OCI-LY1 (cell line): Measurements from ENCODE around the gene NR6A1.

Experiments
- H2AFZ ChIP-seq: fragments of 200-600 bp; sonication (generic), shearing (Covaris generic); 2 replicates; pipeline ENCODE4 v1.6.0; 2014; ENCODE audit warnings: antibody characterized with exemption, mild to moderate bottlenecking, low read length
- H3F3A ChIP-seq: fragments of 200-600 bp; sonication (generic), shearing (Covaris generic); 2 replicates; pipeline ENCODE4 v1.6.0; 2014; ENCODE audit warnings: mild to moderate bottlenecking, antibody characterized with exemption, low read length, moderate library complexity; ENCODE audit not compliant: insufficient read depth
- H3K27ac ChIP-seq: fragments of 200-600 bp; sonication (generic); 2 replicates; pipeline ENCODE4 v1.5.1; 2014; ENCODE audit warnings: low read length, mixed run types, mild to moderate bottlenecking, low read depth; ENCODE audit not compliant: poor library complexity, severe bottlenecking
- H3K27me3 ChIP-seq: fragments of 200-600 bp; sonication (generic); 2 replicates; pipeline ENCODE4 v1.6.0; 2014; ENCODE audit warnings: antibody characterized with exemption, mild to moderate bottlenecking, low read length, moderate library complexity; ENCODE audit not compliant: insufficient read depth
- H3K36me3 ChIP-seq: fragments of 200-600 bp; sonication (generic); 2 replicates; pipeline ENCODE4 v1.6.1; 2014; ENCODE audit warnings: mild to moderate bottlenecking, antibody characterized with exemption, low read length, moderate library complexity, mixed read lengths; ENCODE audit not compliant: insufficient read depth
- H3K4me1 ChIP-seq: fragments of 200-600 bp; sonication (generic); 2 replicates; pipeline ENCODE4 v1.5.1; 2014; ENCODE audit warnings: mild to moderate bottlenecking, low read length, moderate library complexity; ENCODE audit not compliant: insufficient read depth, severe bottlenecking
- H3K4me2 ChIP-seq: fragments of 200-600 bp; sonication (generic), shearing (Covaris generic); 2 replicates; pipeline ENCODE4 v1.6.1; 2014; ENCODE audit warnings: low read length
- H3K4me3 ChIP-seq: fragments of 200-600 bp; sonication (generic); 2 replicates; pipeline ENCODE4 v1.5.1; 2014; ENCODE audit warnings: low read length, low read depth, mild to moderate bottlenecking, mixed read lengths; ENCODE audit not compliant: poor library complexity, severe bottlenecking
- H3K79me2 ChIP-seq: fragments of 200-600 bp; shearing (Covaris generic); 2 replicates; pipeline ENCODE4 v1.6.1; 2016; ENCODE audit warnings: mixed run types, low read length, mixed read lengths; ENCODE audit not compliant: insufficient read depth
- H3K9ac ChIP-seq: fragments of 200-600 bp; sonication (generic), shearing (Covaris generic); 2 replicates; pipeline ENCODE4 v1.6.1; 2014; ENCODE audit warnings: mild to moderate bottlenecking, low read length, mixed read lengths
- H3K9me2 ChIP-seq: fragments of 200-600 bp; sonication (generic), shearing (Covaris generic); 2 replicates; pipeline ENCODE4 v1.6.1; 2014; ENCODE audit warnings: low read depth, mild to moderate bottlenecking, low read length, mixed read lengths
- H3K9me3 ChIP-seq: fragments of 200-600 bp; shearing (Covaris generic); 2 replicates; pipeline ENCODE4 v1.6.1; 2014; ENCODE audit warnings: low read length, mixed read lengths
- H4K20me1 ChIP-seq: fragments of 200-600 bp; sonication (generic), shearing (Covaris generic); 2 replicates; pipeline ENCODE4 v1.6.0; 2016; ENCODE audit warnings: mild to moderate bottlenecking, low read length; ENCODE audit not compliant: insufficient read depth
- EZH2 ChIP-seq: fragments of 200-600 bp; sonication (generic), shearing (Covaris generic); IDR thresholded peaks from 2 replicates; pipeline ENCODE4 v1.8.0; 2017; ENCODE audit warnings: borderline replicate concordance, mixed run types, mild to moderate bottlenecking, antibody characterized with exemption, low read length, moderate library complexity, mixed read lengths
- TF ChIP-seq, protein P1 (sequence below): fragments of 200-600 bp; sonication (generic), shearing (Covaris generic); IDR thresholded peaks from 2 replicates; pipeline ENCODE4 v1.5.1; 2017; ENCODE audit warnings: mild to moderate bottlenecking, antibody characterized with exemption, low read length, moderate library complexity, mixed read lengths

NR6A1 gene

DNA sequence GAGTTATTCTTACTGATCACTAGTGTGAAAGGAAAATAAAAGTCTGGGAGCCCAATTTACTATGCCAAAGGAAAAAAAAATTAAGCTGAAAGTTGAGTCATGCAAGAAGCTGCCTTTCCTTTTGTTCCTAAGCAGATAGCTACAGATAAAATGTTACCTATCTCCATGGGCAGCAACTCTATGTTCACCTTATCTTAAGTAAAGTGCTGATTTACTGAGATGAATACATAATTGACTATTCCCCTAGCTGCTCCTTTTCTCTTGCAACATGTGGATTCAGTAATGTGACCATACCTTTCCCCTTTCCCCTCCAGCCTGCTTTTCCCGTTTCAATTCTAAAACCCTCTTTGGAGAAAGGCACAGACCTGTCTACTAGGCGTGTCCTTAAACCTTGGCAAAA, 201.2 kb downstream of the NR6A1 start:
- Histone ChIP-seq H3K27me3 (no peaks in the 10 kb centered on the region), H3K4me1 (no peaks in the 10 kb centered on the region), H3K4me3 (no peak overlapping the region), H4K20me1 (no peaks in the 10 kb centered on the region), H3F3A (no peaks in the 10 kb centered on the region), H3K9me2 (no peaks in the 10 kb centered on the region), H3K9me3 (no peaks in the 10 kb centered on the region), H3K27ac (no peak overlapping the region), H2AFZ (no peak overlapping the region), H3K4me2 (no peak overlapping the region), H3K79me2 (no peaks in the 10 kb centered on the region), H3K9ac (no peak overlapping the region), H3K36me3 (no peaks in the 10 kb centered on the region)
- TF ChIP-seq, protein P1, sequence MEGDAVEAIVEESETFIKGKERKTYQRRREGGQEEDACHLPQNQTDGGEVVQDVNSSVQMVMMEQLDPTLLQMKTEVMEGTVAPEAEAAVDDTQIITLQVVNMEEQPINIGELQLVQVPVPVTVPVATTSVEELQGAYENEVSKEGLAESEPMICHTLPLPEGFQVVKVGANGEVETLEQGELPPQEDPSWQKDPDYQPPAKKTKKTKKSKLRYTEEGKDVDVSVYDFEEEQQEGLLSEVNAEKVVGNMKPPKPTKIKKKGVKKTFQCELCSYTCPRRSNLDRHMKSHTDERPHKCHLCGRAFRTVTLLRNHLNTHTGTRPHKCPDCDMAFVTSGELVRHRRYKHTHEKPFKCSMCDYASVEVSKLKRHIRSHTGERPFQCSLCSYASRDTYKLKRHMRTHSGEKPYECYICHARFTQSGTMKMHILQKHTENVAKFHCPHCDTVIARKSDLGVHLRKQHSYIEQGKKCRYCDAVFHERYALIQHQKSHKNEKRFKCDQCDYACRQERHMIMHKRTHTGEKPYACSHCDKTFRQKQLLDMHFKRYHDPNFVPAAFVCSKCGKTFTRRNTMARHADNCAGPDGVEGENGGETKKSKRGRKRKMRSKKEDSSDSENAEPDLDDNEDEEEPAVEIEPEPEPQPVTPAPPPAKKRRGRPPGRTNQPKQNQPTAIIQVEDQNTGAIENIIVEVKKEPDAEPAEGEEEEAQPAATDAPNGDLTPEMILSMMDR: no peak
- TF ChIP-seq EZH2: no peak

DNA sequence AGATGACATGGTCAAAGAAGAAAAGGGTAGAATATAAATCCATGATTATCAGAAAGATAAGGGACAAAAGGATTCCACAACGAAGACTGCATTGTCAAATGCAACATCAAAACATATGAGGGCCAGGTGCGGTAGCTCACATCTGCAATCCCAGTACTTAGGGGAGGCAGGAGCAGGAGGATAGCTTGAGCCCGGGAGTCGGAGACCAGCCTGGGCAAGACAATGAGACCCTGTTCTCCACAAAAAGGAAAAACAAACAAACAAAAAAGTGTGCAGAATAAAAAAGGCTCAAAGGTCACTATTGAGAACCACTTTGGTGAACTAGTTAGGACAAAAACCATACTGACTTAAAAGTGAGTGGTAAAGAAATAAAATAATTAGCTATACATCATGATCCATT, 203.7 kb downstream of the NR6A1 start:
- TF ChIP-seq, protein P1: no peak
- no peak for TF ChIP-seq EZH2
- no peaks in the 10 kb centered on the region for H3K79me2 ChIP-seq

GRCh38 chr9:124562328-124562727, 208.8 kb downstream of the NR6A1 start:
- no peaks in the 10 kb centered on the region for H3K27me3 ChIP-seq
- no peaks in the 10 kb centered on the region for H3F3A ChIP-seq
- no peak for TF ChIP-seq EZH2
- TF ChIP-seq, protein P1: no peak
- no peaks in the 10 kb centered on the region for H3K4me1 ChIP-seq
- no peak overlapping the region for H3K27ac ChIP-seq
- H3K4me3 ChIP-seq: no peak overlapping the region
- no peaks in the 10 kb centered on the region for H3K79me2 ChIP-seq
- no peak overlapping the region for H3K4me2 ChIP-seq
- H4K20me1 ChIP-seq: no peaks in the 10 kb centered on the region
- H3K9me3 ChIP-seq: no peaks in the 10 kb centered on the region
- no peak overlapping the region for H3K9ac ChIP-seq
- no peaks in the 10 kb centered on the region for H3K36me3 ChIP-seq
- H3K9me2 ChIP-seq: no peaks in the 10 kb centered on the region
- no peak overlapping the region for H2AFZ ChIP-seq

More for the DNA sequence above, 203.7 kb downstream of the NR6A1 start:
- Histone ChIP-seq H3K4me3 (no peak overlapping the region), H3K4me2 (no peak overlapping the region), H3K4me1 (no peaks in the 10 kb centered on the region), H4K20me1 (no peaks in the 10 kb centered on the region), H3K9me3 (no peaks in the 10 kb centered on the region), H3F3A (no peaks in the 10 kb centered on the region), H3K27me3 (no peaks in the 10 kb centered on the region), H2AFZ (no peak overlapping the region), H3K27ac (no peak overlapping the region), H3K9ac (no peak overlapping the region), H3K36me3 (no peaks in the 10 kb centered on the region), H3K9me2 (no peaks in the 10 kb centered on the region)
